Nephron (organoid): ENCODE data around the gene EHBP1.

Experiments used
- H3K27ac Mint-ChIP-seq, 3 experiments: 2 replicates each; pipeline ENCODE4 v1.8.0; 2020; ENCODE audit warnings: mixed read lengths in 3 of 3, mild to moderate bottlenecking in 2 of 3, moderate library complexity in 1 of 3
- H3K27me3 Mint-ChIP-seq: 2 replicates; pipeline ENCODE4 v1.8.0; 2021; ENCODE audit warnings: low read depth, mild to moderate bottlenecking, moderate library complexity, mixed read lengths
- H3K36me3 Mint-ChIP-seq: 2 replicates; pipeline ENCODE4 v1.8.0; 2020; ENCODE audit warnings: low read depth, mixed read lengths
- H3K4me1 Mint-ChIP-seq: 2 replicates; pipeline ENCODE4 v1.8.0; 2020; ENCODE audit warnings: mixed read lengths
- H3K4me3 Mint-ChIP-seq, 3 experiments: 2 replicates each; pipeline ENCODE4 v1.8.0; 2020; ENCODE audit warnings: mild to moderate bottlenecking in 3 of 3, mixed read lengths in 3 of 3, moderate library complexity in 2 of 3
- H3K9me3 Mint-ChIP-seq: 2 replicates; pipeline ENCODE4 v1.8.0; 2020; ENCODE audit warnings: mixed read lengths
- CTCF ChIP-seq, 3 experiments: fragments of 200-600 bp; sonication (generic); IDR thresholded peaks; one replicate each; pipeline ENCODE4 v1.5.0; 2021; ENCODE audit warnings: antibody characterized with exemption in 3 of 3; ENCODE audit not compliant: unreplicated experiment in 3 of 3

EHBP1 gene

DNA sequence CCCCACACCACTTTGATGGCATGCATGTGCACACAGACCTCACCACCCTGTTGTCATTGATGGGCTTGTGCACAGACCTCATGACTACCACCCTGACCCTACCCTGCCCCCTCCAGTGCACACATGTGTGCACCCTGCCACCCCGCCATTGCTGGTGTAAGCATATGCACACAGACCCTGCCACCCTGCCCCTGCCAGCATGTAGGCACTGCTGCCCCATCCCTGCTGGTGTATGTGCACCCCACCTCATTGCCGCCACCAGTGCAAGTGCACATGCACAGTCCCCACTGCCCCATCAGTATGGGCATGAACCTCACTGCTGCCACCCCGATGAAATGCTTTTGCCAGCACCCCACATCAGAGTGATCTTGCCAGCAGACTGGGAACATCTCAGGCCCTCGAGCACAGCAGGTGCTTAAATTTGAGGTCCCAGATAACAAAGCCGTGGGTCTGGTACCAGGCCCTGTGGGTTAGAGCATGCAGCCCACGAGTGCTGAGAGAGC lies 169.4 kb downstream of the EHBP1 start:
- no peak overlapping the region for H3K27ac Mint-ChIP-seq
- no peak overlapping the region for H3K4me3 Mint-ChIP-seq
- H3K9me3 Mint-ChIP-seq, result peaks cover 67% of the 10 kb centered on the region
- no peak for TF ChIP-seq CTCF (IDR thresholded peaks at IDR 0.05; ENCODE audit: unreplicated experiment in 3 of 3)
- H3K27me3 Mint-ChIP-seq, result no peaks in the 10 kb centered on the region
- no peaks in the 10 kb centered on the region for H3K4me1 Mint-ChIP-seq
- peaks cover 85% of the 10 kb centered on the region for H3K36me3 Mint-ChIP-seq

GRCh38 chr2:62881162-62881795 lies 175.8 kb downstream of the EHBP1 start:
- no peak overlapping the region for H3K4me3 Mint-ChIP-seq
- no peak for TF ChIP-seq CTCF (IDR thresholded peaks at IDR 0.05; ENCODE audit: unreplicated experiment in 3 of 3)
- H3K36me3 Mint-ChIP-seq, result peaks cover 56% of the 10 kb centered on the region
- no peak overlapping the region for H3K27ac Mint-ChIP-seq
- H3K27me3 Mint-ChIP-seq, result no peaks in the 10 kb centered on the region
- no peaks in the 10 kb centered on the region for H3K4me1 Mint-ChIP-seq
- H3K9me3 Mint-ChIP-seq, result peaks cover 39% of the 10 kb centered on the region

DNA sequence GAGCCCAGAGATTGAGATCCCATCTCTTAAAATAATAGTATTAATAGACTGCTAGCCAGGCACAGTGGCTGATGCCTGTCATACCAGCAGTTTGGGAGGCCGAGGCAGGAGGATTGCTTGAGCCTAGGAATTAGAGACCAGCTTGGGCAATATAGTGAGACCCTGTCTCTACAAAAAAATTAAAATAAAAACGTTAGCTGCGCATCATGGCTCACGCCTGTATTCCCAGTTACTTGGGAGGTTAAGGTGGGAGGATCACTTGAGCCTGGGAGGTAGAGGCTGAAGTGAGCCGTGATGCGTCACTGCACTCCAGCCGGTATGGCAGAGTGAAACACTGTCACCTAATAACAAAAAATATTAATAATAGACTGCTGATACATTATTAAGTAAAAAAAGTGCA lies 178.1 kb downstream of the EHBP1 start:
- Mint-ChIP-seq H3K4me3 (no peak overlapping the region), H3K36me3 (peaks cover 34% of the 10 kb centered on the region), H3K9me3 (peaks cover 19% of the 10 kb centered on the region), H3K4me1 (no peaks in the 10 kb centered on the region), H3K27me3 (no peaks in the 10 kb centered on the region), H3K27ac (no peak overlapping the region)
- no peak for TF ChIP-seq CTCF (IDR thresholded peaks at IDR 0.05; ENCODE audit: unreplicated experiment in 3 of 3)

GRCh38 chr2:62884086-62884485 lies 178.6 kb downstream of the EHBP1 start:
- H3K9me3 Mint-ChIP-seq, result peaks cover 18% of the 10 kb centered on the region
- no peak overlapping the region for H3K4me3 Mint-ChIP-seq
- peaks cover 32% of the 10 kb centered on the region for H3K36me3 Mint-ChIP-seq
- H3K27ac Mint-ChIP-seq, result no peak overlapping the region
- H3K27me3 Mint-ChIP-seq, result no peaks in the 10 kb centered on the region
- no peak for TF ChIP-seq CTCF (IDR thresholded peaks at IDR 0.05; ENCODE audit: unreplicated experiment in 3 of 3)
- H3K4me1 Mint-ChIP-seq, result no peaks in the 10 kb centered on the region

DNA sequence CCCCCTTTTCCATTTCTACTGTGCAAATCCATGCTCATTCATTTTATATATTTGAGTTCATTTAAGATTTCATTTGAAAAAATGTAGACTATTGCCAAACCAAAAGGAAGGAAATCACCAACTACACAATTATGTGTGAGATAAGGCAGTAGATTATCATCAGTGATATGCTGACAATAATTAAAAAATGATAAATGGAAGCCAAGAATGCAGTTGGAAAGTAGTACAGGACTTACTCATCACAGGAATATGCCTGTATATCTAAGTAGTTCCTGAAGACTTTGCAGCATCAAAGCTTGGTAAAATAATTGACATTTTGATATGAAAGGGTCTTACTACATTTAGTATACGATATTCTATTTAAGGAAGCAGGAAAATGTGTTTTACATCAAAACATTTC lies 179.0 kb downstream of the EHBP1 start:
- Mint-ChIP-seq H3K36me3 (peaks cover 32% of the 10 kb centered on the region), H3K4me3 (no peak overlapping the region), H3K4me1 (no peaks in the 10 kb centered on the region), H3K9me3 (peaks cover 14% of the 10 kb centered on the region), H3K27me3 (no peaks in the 10 kb centered on the region), H3K27ac (no peak overlapping the region)
- no peak for TF ChIP-seq CTCF (IDR thresholded peaks at IDR 0.05; ENCODE audit: unreplicated experiment in 3 of 3)

GRCh38 chr2:62894966-62895631 lies 189.6 kb downstream of the EHBP1 start:
- TF ChIP-seq CTCF (IDR thresholded peaks at IDR 0.05; ENCODE audit: unreplicated experiment in 3 of 3), result no peak
- Mint-ChIP-seq H3K4me1 (no peaks in the 10 kb centered on the region), H3K4me3 (no peak overlapping the region), H3K27ac (no peak overlapping the region), H3K9me3 (no peaks in the 10 kb centered on the region), H3K36me3 (no peaks in the 10 kb centered on the region), H3K27me3 (no peaks in the 10 kb centered on the region)
